Cerebellar cortex (tissue), 1 donor: Measurements from ENCODE around the gene TBC1D16.

Experiments used
- DNase-seq: peaks from one replicate; pipeline ENCODE4 v3.0.0-alpha.2; 2015; ENCODE audit warnings: low spot score

Gene TBC1D16

GRCh38 chr17:79937391-79938335 is 98.0 kb downstream of the TBC1D16 start:
- no peak for DNase-seq

GRCh38 chr17:79936641-79937381 is 98.9 kb downstream of the TBC1D16 start:
- DNase-seq, result no peak

- no peak for DNase-seq
Observed at GRCh38 chr17:79936050-79936449, 99.6 kb downstream of the TBC1D16 start.

GRCh38 chr17:79935197-79935885 is 100.3 kb downstream of the TBC1D16 start:
- no peak for DNase-seq

GRCh38 chr17:79934653-79934970 is 101.1 kb downstream of the TBC1D16 start:
- DNase-seq, result no peak

GRCh38 chr17:79933863-79934652 is 101.6 kb downstream of the TBC1D16 start:
- DNase-seq, result no peak

- no peak for DNase-seq
Observed at GRCh38 chr17:79932451-79933306, 103.0 kb downstream of the TBC1D16 start.

GRCh38 chr17:79931817-79932309 is 103.8 kb downstream of the TBC1D16 start:
- no peak for DNase-seq

- DNase-seq, result no peak
Observed at GRCh38 chr17:79930877-79931816, 104.5 kb downstream of the TBC1D16 start.

GRCh38 chr17:79930062-79930876 is 105.4 kb downstream of the TBC1D16 start:
- no peak for DNase-seq

GRCh38 chr17:79929257-79930061 is 106.2 kb downstream of the TBC1D16 start:
- no peak for DNase-seq

GRCh38 chr17:79928502-79929256 is 107.0 kb downstream of the TBC1D16 start:
- no peak for DNase-seq

GRCh38 chr17:79927688-79928501 is 107.8 kb downstream of the TBC1D16 start:
- DNase-seq, result no peak

- no peak for DNase-seq
Observed at GRCh38 chr17:79927136-79927661, 108.5 kb downstream of the TBC1D16 start.

- DNase-seq, result no peak
Observed at GRCh38 chr17:79926605-79927135, 109.0 kb downstream of the TBC1D16 start.
